Glutamatergic neuron (in vitro differentiated cells): ENCODE measurements around the gene SLC39A6. TPM values are rescaled to one million over a fixed set of nuclear protein-coding genes. Genes with fewer than 3 reads are reported as not detected.
"Not testable (repeated sequence)": the region's sequence is repeated elsewhere in the genome, so short reads cannot be mapped to it uniquely, and the experiment has no call there.

Source experiments
- DNase-seq: peaks from one replicate; pipeline ENCODE4 v3.0.0; 2022
- H3K27ac Mint-ChIP-seq: one replicate; pipeline ENCODE4 v1.8.0; 2020; ENCODE audit warnings: mild to moderate bottlenecking, mixed read lengths, inconsistent platforms; ENCODE audit not compliant: unreplicated experiment
- H3K27me3 Mint-ChIP-seq: one replicate; pipeline ENCODE4 v1.8.0; 2020; ENCODE audit warnings: mild to moderate bottlenecking, moderate library complexity, mixed read lengths, inconsistent platforms; ENCODE audit not compliant: unreplicated experiment
- H3K36me3 Mint-ChIP-seq: one replicate; pipeline ENCODE4 v1.8.0; 2020; ENCODE audit warnings: mild to moderate bottlenecking, mixed read lengths, inconsistent platforms; ENCODE audit not compliant: unreplicated experiment
- H3K4me1 Mint-ChIP-seq: one replicate; pipeline ENCODE4 v1.8.0; 2020; ENCODE audit warnings: mild to moderate bottlenecking, low read depth, mixed read lengths, inconsistent platforms; ENCODE audit not compliant: unreplicated experiment
- H3K4me3 Mint-ChIP-seq: one replicate; pipeline ENCODE4 v1.8.0; 2020; ENCODE audit warnings: mild to moderate bottlenecking, mixed read lengths, inconsistent platforms; ENCODE audit not compliant: unreplicated experiment
- H3K9me3 Mint-ChIP-seq: one replicate; pipeline ENCODE4 v1.8.0; 2020; ENCODE audit warnings: mild to moderate bottlenecking, moderate library complexity, mixed read lengths, inconsistent platforms; ENCODE audit not compliant: unreplicated experiment
- total RNA-seq: library from RNA; stranded (reverse); fragmentation: NEBNext Ultra II Directional; extraction: Animal tissue kit (Norgen Biotek cat#: 25700); gene quantifications from one replicate; pipeline ENCODE4 v1.2.1, GENCODE V29; 2021; ENCODE audit not compliant: unreplicated experiment
- TF ChIP-seq, protein P1 (sequence below): fragments of 200-600 bp; sonication (generic); IDR thresholded peaks from one replicate; pipeline ENCODE4 v1.5.0; 2021; ENCODE audit not compliant: partially characterized antibody, unreplicated experiment

Gene SLC39A6
- total RNA-seq, 1 donor from 2014 or later, result 113 TPM

DNA sequence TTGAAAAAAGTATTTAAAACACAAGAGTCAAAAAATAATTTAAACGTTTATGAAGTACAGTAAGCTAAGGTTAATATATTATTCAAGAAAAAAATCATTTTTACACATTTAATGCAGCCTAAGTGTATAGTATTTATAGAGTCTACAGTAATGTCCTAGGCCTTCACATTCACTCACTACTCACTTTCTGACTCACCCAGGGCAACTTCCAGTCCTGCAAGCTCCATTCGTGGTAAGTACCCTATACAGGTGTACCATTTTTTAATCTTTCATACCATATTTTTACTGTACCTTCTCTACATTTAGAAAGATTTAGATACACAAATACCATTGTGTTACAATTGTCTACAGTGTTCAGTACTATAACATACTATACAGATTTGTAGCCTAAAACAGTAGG, 40.9 kb downstream of the SLC39A6 start:
- DNase-seq, result no peak
- H3K27ac Mint-ChIP-seq, result no peak overlapping the region
- peaks cover 4% of the 10 kb centered on the region for H3K27me3 Mint-ChIP-seq
- H3K4me1 Mint-ChIP-seq, result no peaks in the 10 kb centered on the region
- peaks cover 2% of the 10 kb centered on the region for H3K9me3 Mint-ChIP-seq
- peaks cover 12% of the 10 kb centered on the region for H3K36me3 Mint-ChIP-seq
- no peak overlapping the region for H3K4me3 Mint-ChIP-seq
- TF ChIP-seq, protein P1, sequence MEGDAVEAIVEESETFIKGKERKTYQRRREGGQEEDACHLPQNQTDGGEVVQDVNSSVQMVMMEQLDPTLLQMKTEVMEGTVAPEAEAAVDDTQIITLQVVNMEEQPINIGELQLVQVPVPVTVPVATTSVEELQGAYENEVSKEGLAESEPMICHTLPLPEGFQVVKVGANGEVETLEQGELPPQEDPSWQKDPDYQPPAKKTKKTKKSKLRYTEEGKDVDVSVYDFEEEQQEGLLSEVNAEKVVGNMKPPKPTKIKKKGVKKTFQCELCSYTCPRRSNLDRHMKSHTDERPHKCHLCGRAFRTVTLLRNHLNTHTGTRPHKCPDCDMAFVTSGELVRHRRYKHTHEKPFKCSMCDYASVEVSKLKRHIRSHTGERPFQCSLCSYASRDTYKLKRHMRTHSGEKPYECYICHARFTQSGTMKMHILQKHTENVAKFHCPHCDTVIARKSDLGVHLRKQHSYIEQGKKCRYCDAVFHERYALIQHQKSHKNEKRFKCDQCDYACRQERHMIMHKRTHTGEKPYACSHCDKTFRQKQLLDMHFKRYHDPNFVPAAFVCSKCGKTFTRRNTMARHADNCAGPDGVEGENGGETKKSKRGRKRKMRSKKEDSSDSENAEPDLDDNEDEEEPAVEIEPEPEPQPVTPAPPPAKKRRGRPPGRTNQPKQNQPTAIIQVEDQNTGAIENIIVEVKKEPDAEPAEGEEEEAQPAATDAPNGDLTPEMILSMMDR, result no peak

DNA sequence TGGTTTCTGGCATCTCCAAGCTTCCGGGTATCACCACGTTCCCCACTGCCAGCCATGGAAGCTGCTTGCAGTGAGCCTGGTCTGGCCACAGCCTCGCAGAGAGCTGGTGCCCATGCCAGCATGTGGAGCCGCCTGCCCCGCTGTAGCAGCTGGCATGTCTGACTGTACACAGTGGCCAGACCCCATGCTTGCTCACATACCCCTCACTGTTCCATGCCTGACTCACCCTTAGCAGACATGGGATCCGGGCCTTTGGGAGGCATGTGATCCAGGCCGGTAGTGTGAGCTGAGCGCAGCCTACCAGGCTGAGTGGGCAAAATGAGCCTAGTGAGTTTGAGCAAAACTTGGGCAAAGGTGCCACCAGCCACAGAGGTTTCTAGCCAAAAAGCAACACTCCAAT, 43.0 kb downstream of the SLC39A6 start:
- TF ChIP-seq, protein P1, result no peak
- peaks cover 2% of the 10 kb centered on the region for H3K9me3 Mint-ChIP-seq
- peaks cover 21% of the 10 kb centered on the region for H3K36me3 Mint-ChIP-seq
- H3K4me1 Mint-ChIP-seq, result no peaks in the 10 kb centered on the region
- H3K27ac Mint-ChIP-seq, result no peak overlapping the region
- no peak for DNase-seq
- no peak overlapping the region for H3K4me3 Mint-ChIP-seq
- peaks cover 4% of the 10 kb centered on the region for H3K27me3 Mint-ChIP-seq

DNA sequence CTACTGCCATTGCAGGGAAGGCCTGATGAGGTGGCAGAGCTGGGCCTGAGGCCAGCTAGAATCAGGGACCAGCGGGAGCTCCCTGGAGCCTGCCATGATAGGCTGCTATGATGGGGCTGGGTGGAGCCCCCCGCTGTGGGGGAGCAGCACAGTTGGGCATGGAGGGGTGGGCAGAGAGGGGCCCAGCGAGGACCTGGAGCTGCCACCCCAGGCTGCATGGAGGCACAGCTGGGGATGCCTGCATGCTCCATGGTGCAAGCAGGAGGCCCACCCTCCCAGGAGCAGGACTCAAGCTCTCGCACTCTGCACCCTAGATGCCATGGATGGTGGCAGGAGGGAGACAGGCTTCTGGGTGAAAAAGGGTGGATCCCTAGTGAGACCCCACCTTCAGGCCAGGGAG, 43.9 kb downstream of the SLC39A6 start:
- no peak overlapping the region for H3K27ac Mint-ChIP-seq
- H3K36me3 Mint-ChIP-seq, result peaks cover 25% of the 10 kb centered on the region
- H3K4me3 Mint-ChIP-seq, result no peak overlapping the region

DNA sequence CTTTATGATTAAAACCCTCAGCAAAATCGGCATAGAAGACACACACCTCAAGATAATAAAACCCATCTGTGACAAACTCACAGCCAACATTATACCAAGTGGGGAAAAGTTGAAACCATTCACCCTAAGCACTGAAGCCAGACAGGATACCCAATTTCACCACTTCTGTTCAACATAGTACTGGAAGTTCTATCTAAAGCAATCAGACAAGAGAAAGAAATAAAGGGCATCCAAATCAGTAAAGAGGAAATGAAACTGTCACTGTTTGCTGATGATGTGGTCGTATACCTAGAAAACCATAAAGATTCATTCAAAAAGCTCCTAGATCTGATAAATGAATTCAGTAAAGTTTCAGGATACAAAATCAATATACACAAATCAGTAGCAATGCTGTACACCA, 45.4 kb downstream of the SLC39A6 start:
- Mint-ChIP-seq H3K9me3 (peaks cover 6% of the 10 kb centered on the region), H3K27me3 (peaks cover 4% of the 10 kb centered on the region), H3K27ac (no peak overlapping the region)

More for the DNA sequence above, 43.9 kb downstream of the SLC39A6 start:
- Mint-ChIP-seq H3K27me3 (peaks cover 2% of the 10 kb centered on the region), H3K4me1 (no peaks in the 10 kb centered on the region), H3K9me3 (peaks cover 4% of the 10 kb centered on the region)
- DNase-seq, result no peak
- TF ChIP-seq, protein P1, result no peak

DNA sequence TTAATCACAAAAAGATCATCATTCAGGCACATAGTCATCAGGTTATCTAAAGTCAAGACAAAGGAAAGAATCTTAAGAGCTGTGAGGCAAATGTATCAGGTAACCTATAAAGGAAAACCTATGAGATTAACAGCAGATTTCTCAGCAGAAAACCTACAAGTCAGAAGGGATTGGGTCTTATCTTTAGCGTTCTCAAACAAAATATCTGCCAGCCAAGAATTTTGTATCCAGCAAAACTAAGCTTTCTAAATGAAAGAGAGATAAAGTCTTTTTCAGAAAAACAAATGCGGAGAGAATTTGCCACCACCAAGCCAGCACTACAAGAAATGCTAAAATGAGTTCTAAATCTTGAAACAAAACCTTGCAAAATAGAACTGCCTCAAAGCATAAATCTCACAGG, 48.0 kb downstream of the SLC39A6 start:
- not testable (repeated sequence) for H3K4me1 Mint-ChIP-seq, H3K9me3 Mint-ChIP-seq, H3K4me3 Mint-ChIP-seq, H3K27me3 Mint-ChIP-seq, H3K27ac Mint-ChIP-seq, DNase-seq
- peaks cover 35% of the 10 kb centered on the region for H3K36me3 Mint-ChIP-seq

More for the DNA sequence above, 45.4 kb downstream of the SLC39A6 start:
- Mint-ChIP-seq H3K4me3 (no peak overlapping the region), H3K36me3 (peaks cover 34% of the 10 kb centered on the region), H3K4me1 (no peaks in the 10 kb centered on the region)
- no peak for DNase-seq
- TF ChIP-seq, protein P1, result no peak
